HG03139 (cell line): ENCODE results near the gene BICD2.
A peak's percentile ranks its signal among the peaks of the same experiment; 100 is the strongest.

Experiments
- ATAC-seq: cut with Tn5 transposase; IDR thresholded peaks from one replicate; pipeline ENCODE4 v1.9.1; 2021; ENCODE audit not compliant: unreplicated experiment

BICD2 gene

DNA sequence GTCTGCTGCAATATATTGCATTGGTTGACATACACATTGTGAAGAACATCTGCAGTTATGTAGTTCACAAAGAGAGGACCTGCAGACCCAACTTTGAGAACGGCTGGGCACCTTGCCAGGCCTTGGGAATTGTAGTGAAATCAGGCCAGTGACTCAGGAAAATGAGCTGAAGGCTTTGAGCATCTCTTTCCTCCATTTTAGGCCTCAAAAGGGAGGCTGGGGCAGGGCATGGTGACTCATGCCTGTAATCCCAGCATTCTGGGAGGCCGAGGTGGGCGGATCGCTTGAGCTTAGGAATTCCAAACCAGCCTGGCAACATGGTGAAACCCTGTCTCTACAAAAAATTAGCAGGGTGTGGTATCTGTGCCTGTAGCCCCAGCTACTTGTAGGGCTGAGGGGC is 93.3 kb downstream of the BICD2 start:
- ATAC-seq = no peak

DNA sequence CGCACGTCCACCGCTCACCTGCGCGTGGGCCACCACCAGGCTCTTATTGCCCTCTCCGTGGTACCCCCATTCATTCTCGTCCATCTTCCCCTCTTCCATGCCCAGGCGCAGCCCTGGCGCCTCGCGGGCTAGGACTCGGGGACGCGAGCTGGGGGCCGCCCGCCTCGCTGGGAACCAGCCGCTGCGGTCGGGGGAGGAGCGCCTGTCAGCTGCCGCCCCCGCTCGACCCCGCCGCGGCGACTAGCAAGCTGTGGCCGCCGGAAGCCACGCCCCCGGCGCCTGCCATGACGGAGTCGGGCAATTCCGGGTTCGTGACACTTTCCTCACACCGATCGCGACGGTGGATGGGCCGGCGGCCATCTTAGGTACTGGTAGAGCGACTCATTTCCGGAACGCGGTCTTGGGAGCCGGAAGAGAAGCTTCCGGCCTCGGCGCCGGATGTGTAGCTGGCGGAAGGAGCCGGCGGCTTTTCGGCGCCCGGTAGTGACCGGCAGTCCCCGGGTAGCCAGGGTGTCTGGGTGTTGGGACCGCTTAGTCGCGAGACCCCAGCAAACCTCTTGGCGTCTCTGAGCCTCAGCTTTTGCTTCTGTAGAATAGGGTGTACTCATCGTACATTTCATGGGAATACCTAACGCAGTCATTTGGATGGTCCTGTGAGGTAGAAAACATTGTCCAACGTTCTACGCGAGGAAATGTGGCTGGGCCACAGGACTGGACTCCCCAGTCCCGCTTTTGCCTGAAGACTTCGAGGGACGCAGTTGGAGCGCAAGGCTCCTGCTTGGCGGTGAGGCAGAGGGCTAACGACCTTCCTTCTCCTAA is 94.5 kb downstream of the BICD2 start, which contains the start of gene IPPK:
Gene IPPK, minus strand, starts transcription at position 242 of the 819 bp plus-strand sequence. Its CDS starts 143 bp downstream, at position 99.
- peak; percentile 94 for ATAC-seq

GRCh38 chr9:92669527-92669889 is 95.1 kb downstream of the BICD2 start:
- ATAC-seq = peak; percentile 2

DNA sequence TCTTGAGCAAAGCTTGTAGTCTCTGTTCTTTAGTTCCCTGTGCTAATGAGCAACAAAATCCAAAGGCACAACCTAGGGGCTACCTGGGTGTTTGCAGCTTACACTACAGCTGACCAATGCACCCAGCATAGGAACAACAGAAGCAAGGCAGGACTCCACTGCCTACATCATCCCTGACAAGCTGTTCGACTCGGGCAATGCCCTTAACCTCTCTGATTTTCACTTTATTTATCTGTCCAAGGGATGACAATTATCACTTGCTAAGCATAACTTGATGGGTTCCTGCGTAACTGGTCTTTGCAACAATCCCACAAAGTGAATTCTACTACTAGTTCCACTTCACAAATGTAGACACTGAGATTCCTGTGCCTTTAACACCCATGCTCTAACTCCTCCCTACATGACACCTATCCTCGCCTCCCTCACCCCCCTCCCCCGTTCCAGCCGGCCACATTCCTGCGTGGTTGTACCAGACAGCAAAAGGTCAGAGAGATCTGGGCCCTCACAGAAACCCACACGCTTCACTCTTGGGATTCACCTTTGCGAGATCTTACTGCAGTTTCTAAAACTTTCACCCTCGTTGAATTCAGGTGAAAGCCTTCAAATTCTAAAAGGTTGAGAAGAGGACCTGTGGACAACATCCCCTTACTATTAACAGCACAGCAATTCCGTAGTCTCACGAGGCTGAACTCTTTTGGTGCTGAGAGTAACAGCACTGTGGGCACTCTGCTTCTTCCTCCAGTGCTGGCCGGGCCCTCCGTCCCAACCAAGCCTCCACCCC is 95.7 kb downstream of the BICD2 start:
- no peak for ATAC-seq

DNA sequence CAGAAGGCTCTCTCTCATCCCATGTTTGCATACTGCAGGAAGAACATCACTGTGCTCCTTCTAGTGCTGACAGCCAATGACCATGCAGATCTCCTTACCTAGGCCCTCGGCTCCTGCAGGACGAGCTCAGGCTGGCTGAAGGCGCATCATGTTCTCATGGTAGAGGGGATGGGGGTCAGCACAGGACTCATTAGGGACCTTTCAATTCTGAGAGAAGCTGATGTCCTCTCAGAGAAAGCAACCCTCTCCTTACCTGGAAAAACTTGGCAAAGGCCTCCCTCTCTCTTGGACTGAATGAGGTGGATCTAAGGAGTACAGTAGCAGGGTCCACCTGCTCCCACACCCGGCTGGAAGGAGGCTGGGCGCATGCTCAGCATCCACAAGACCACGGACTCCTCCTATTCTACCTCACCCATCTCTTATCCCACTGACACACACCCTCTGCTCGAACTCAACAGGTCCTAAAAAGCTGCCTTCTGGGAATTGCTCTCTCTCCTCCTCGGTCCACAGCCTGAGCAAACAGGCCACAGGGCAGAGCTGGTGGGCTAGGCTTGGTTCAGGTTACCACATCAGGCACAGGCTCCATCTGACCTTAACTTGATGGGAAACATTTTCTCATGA is 97.6 kb downstream of the BICD2 start:
- no peak for ATAC-seq

- no peak for ATAC-seq
Measured at GRCh38 chr9:92666236-92666635, 98.4 kb downstream of the BICD2 start.

DNA sequence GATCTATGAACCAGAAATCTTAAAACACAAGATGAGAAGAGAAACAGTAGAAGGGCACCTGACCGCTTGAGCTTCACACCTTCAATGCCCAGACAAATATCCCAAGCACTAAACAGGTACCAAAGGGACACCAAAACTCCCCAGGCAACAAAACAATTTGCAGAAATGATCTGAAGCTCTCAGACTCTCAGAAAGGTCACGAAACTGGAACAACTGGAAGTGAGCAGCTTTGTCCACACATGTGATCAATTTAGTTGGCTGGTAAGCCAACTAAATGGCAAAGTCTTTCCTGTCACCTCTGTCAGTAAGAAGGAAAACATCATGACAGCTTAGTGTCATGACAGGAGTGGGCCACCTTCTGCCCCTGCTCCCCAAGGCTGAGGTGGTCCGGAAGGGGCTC is 98.8 kb downstream of the BICD2 start:
- no peak for ATAC-seq

DNA sequence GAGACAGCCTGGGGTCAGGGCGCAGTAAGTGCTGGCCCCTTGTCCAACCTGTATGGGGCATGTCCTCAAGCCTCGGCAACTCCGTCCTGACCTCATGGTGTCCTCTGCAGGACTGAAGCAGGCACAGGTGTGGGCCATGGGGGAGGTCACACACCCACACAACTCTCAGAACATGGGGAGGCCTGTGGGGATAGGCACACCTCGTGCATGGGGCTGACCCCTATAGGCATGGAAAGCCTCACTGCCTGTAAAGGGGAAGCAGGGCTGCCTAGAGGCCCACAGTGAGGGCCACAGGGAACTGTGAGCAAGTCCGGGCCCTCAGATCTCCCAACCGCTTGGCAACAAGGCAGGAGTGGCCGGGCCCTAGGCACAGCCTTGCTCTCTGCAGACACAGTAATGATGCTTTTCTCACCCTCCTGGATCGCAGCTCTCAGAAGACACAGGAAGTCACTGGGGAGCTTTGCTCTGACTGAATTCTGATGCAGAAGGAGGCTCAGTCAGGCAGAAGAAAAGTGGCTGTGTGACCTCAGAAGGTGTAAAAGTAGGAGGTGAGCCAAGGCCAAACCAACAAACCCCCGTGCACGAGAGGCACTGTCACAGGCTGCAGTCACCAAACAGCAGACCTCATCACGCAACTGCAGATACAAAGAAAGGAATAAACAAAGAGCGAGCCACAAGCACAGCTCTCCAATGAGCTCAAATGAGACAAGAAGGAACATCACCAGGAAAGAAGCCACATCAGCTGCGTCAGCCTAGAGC is 100.1 kb downstream of the BICD2 start:
- no peak for ATAC-seq

- ATAC-seq = no peak
Measured at GRCh38 chr9:92663951-92664350, 100.7 kb downstream of the BICD2 start.

DNA sequence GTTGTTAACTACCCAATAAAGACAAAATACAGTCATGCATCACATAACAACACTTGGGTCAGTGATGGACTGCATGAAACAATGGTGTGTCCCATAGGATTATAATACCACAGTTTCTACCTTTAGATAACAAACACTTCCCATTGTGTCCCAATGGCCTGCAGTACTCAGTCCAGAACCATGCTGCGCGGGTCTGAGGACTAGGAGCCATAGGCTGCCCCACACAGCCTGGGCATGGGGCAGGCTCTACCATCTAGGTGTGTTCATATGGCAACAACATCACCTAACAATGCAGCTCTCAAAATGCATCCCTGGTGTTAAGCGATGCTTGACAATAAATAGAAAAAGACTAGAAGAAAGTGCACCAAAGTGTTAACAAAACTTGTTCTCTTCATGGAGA is 101.5 kb downstream of the BICD2 start:
- ATAC-seq = no peak

GRCh38 chr9:92661743-92662142 is 102.9 kb downstream of the BICD2 start:
- ATAC-seq = no peak
